HUES48 (cell line): Measurements from ENCODE around the gene BMPR1A.
"Not testable (repeated sequence)": the region's sequence is repeated elsewhere in the genome, so short reads cannot be mapped to it uniquely, and the experiment has no call there.

ENCODE experiments used
- H3K27ac ChIP-seq: one replicate; pipeline ENCODE4 v1.7.0; 2013; ENCODE audit warnings: low read depth, low read length, inconsistent platforms
- H3K27me3 ChIP-seq: 2 replicates; pipeline ENCODE4 v1.6.1; 2013; ENCODE audit warnings: mild to moderate bottlenecking, low read length; ENCODE audit not compliant: control insufficient read depth, insufficient read depth
- H3K36me3 ChIP-seq: 2 replicates; pipeline ENCODE4 v1.6.1; 2013; ENCODE audit warnings: low read length; ENCODE audit not compliant: control insufficient read depth, insufficient read depth
- H3K4me1 ChIP-seq: 2 replicates; pipeline ENCODE4 v1.6.1; 2013; ENCODE audit warnings: mild to moderate bottlenecking, low read length; ENCODE audit not compliant: control insufficient read depth, insufficient read depth
- H3K4me3 ChIP-seq: 2 replicates; pipeline ENCODE4 v1.5.1; 2013; ENCODE audit warnings: mild to moderate bottlenecking, low read depth, low read length
- H3K9ac ChIP-seq: 2 replicates; pipeline ENCODE4 v1.6.1; 2013; ENCODE audit warnings: mild to moderate bottlenecking, low read depth, low read length, moderate library complexity
- H3K9me3 ChIP-seq: 2 replicates; pipeline ENCODE4 v1.6.1; 2013; ENCODE audit warnings: low read length; ENCODE audit not compliant: control insufficient read depth, insufficient read depth

The BMPR1A gene

GRCh38 chr10:86971232-86971991 is 215.0 kb downstream of the BMPR1A start:
- Histone ChIP-seq H3K36me3 (no peaks in the 10 kb centered on the region), H3K4me1 (peaks cover 26% of the 10 kb centered on the region), H3K27ac (peak overlapping the region; percentile 56), H3K27me3 (peaks cover 21% of the 10 kb centered on the region), H3K9ac (peak overlapping the region; percentile 45), H3K9me3 (no peaks in the 10 kb centered on the region), H3K4me3 (peak overlapping the region; percentile 63)

DNA sequence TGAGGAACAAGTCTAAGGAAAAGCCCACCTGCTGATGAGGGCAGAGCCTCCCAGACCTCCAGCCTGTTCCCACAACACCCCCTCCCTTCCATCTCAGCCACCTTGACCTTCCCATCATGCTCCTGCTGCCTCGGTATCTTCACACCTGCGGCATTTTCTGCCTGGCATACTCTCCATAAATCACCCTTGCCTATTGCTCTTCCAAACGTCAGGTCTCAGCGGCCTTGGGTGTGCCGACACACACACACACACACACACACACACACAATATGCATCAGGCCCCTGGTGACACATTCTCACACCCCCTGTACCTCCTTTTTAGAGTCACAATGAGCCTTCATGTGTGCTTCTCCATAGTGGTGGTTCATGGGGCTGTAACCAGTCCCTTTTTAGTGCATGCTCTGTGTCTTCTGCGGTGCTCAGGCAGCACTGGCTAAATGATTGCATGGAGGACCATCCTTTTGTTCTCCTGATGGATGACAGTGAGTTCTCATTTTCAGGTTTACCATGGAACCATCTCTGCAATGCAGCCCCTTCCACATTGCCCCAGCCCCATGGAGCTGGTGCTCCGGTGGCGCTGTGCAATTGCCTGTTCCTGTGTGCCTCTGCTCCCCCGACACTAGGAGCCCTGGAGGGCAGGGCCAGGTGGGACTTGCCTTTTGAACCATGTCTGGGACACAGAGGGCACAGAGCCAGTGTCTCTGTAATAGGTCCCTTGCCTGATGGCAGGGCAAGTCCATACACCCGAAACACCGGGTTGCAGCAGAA is 216.4 kb downstream of the BMPR1A start:
- H3K27ac ChIP-seq: no peak overlapping the region
- H3K36me3 ChIP-seq: no peaks in the 10 kb centered on the region
- no peaks in the 10 kb centered on the region for H3K9me3 ChIP-seq
- peaks cover 21% of the 10 kb centered on the region for H3K27me3 ChIP-seq
- no peak overlapping the region for H3K4me3 ChIP-seq
- no peak overlapping the region for H3K9ac ChIP-seq
- H3K4me1 ChIP-seq: peaks cover 17% of the 10 kb centered on the region

DNA sequence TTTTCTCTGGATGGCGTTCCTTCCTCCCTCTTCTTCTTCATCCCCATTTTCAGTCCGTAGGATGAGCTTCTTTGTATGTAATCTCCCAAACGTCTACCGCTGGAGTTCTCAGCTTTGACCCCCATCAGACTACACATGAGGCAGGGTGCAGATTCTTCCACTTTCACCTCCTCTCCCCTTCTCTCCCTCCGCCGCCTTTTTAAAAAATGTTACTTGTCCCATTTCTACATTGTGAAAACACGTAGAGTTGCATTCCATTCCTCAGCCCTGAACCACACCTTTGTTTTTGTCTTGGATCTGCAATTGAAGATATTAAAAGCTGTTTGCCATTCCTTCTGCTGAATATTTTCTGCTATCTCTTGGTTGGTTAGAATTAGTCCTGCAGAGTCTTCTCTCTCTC is 218.1 kb downstream of the BMPR1A start:
- Histone ChIP-seq H3K9ac (no peak overlapping the region), H3K4me1 (peaks cover 17% of the 10 kb centered on the region), H3K9me3 (no peaks in the 10 kb centered on the region), H3K36me3 (no peaks in the 10 kb centered on the region), H3K27ac (no peak overlapping the region), H3K27me3 (peaks cover 21% of the 10 kb centered on the region), H3K4me3 (no peak overlapping the region)

GRCh38 chr10:86976362-86977056 is 220.1 kb downstream of the BMPR1A start:
- Histone ChIP-seq H3K36me3 (no peaks in the 10 kb centered on the region), H3K27me3 (peaks cover 17% of the 10 kb centered on the region), H3K27ac (no peak overlapping the region), H3K4me3 (no peak overlapping the region), H3K4me1 (peaks cover 5% of the 10 kb centered on the region), H3K9ac (no peak overlapping the region), H3K9me3 (no peaks in the 10 kb centered on the region)

- H3K9ac ChIP-seq, H3K27ac ChIP-seq, H3K36me3 ChIP-seq, H3K9me3 ChIP-seq, H3K4me3 ChIP-seq, H3K27me3 ChIP-seq, H3K4me1 ChIP-seq: not testable (repeated sequence)
These were observed 222.0 kb downstream of the BMPR1A start for GRCh38 chr10:86978457-86978856.

DNA sequence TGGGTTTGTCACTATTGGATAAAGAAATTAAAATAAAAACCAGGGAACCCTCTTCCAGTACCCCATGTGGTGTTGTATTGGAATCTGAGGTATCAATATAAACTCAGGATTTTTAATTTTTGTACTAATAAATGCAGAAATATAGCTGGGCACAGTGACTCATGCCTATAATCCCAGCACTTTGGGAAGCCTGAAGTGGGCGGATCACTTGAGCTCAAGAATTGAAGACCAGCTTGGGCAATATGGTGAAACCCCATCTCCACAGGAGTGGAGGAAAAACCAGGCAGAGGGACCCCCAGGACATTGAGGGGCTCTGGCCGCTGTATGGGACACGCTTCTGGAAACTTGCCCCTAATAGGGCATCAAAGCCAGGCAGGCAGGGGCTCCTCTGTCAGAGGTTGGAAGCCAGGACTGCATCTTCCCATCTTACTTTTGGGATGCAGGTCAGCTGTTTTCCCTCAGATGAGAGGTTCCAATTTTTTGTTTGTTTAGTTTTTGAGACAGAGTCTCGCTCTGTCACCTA is 222.9 kb downstream of the BMPR1A start:
- no peaks in the 10 kb centered on the region for H3K9me3 ChIP-seq
- no peak overlapping the region for H3K27ac ChIP-seq
- H3K4me1 ChIP-seq: peaks cover 5% of the 10 kb centered on the region; the same call in 1 of the 2 replicates
- no peak overlapping the region for H3K9ac ChIP-seq
- no peaks in the 10 kb centered on the region for H3K36me3 ChIP-seq
- no peak overlapping the region for H3K4me3 ChIP-seq
- no peaks in the 10 kb centered on the region for H3K27me3 ChIP-seq

GRCh38 chr10:86979977-86980448 is 223.6 kb downstream of the BMPR1A start:
- H3K9ac ChIP-seq: no peak overlapping the region
- no peaks in the 10 kb centered on the region for H3K36me3 ChIP-seq
- H3K9me3 ChIP-seq: no peaks in the 10 kb centered on the region
- H3K4me1 ChIP-seq: peaks cover 5% of the 10 kb centered on the region; the same call in 1 of the 2 replicates
- no peak overlapping the region for H3K4me3 ChIP-seq
- H3K27ac ChIP-seq: no peak overlapping the region
- H3K27me3 ChIP-seq: no peaks in the 10 kb centered on the region

DNA sequence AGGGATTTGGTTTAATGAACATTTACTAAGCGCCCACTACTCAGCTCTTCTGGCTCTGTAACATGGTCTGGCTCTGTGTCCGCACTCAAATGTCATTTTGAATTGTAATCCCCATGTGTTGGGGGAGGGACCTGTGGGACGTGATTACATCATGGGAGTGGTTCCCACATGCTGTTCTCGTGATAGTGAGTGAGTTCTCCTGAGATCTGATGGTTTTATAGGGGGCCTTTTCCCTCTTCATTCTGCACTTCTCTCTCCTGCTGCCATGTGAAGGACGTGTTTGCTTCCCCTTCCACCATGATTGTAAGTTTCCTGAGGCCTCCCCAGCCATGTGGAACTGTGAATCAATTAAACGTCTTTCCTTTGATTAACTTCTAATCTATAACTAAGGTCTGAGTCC is 224.6 kb downstream of the BMPR1A start:
- not testable (repeated sequence) for H3K27me3 ChIP-seq, H3K9me3 ChIP-seq, H3K4me3 ChIP-seq, H3K36me3 ChIP-seq, H3K27ac ChIP-seq, H3K4me1 ChIP-seq, H3K9ac ChIP-seq

GRCh38 chr10:86981716-86982115 is 225.3 kb downstream of the BMPR1A start:
- Histone ChIP-seq H3K27me3 (no peaks in the 10 kb centered on the region), H3K9ac (no peak overlapping the region), H3K9me3 (no peaks in the 10 kb centered on the region), H3K36me3 (no peaks in the 10 kb centered on the region), H3K4me3 (no peak overlapping the region), H3K27ac (no peak overlapping the region), H3K4me1 (peaks cover 6% of the 10 kb centered on the region; the same call in 1 of the 2 replicates)
